Stimulated activated CD8-positive, alpha-beta memory T cell treated with anti-CD3 and anti-CD28 coated beads, Interleukin-12 subunit alpha, Interleukin-12 subunit beta, amount 100 ng/mL, for 24 hours (primary cell): ENCODE data around the gene EHMT1.
"Not testable (repeated sequence)": the region's sequence is repeated elsewhere in the genome, so short reads cannot be mapped to it uniquely, and the experiment has no call there.

Experiments
- DNase-seq: peaks from one replicate; pipeline ENCODE4 v3.0.0-alpha.2; 2020; ENCODE audit errors: extremely low read depth

The EHMT1 gene

GRCh38 chr9:137716694-137717287 lies 98.0 kb downstream of the EHMT1 start:
- DNase-seq = no peak

- DNase-seq = no peak
Observed at GRCh38 chr9:137717776-137718327, 99.0 kb downstream of the EHMT1 start.

- DNase-seq = no peak
Observed at GRCh38 chr9:137719194-137719593, 100.4 kb downstream of the EHMT1 start.

GRCh38 chr9:137720571-137721110 lies 101.8 kb downstream of the EHMT1 start:
- no peak for DNase-seq

GRCh38 chr9:137721479-137721878 lies 102.7 kb downstream of the EHMT1 start:
- no peak for DNase-seq

- DNase-seq = no peak
Observed at GRCh38 chr9:137721899-137722298, 103.1 kb downstream of the EHMT1 start.

GRCh38 chr9:137722481-137722880 lies 103.7 kb downstream of the EHMT1 start:
- no peak for DNase-seq

GRCh38 chr9:137723356-137723755 lies 104.6 kb downstream of the EHMT1 start:
- DNase-seq = not testable (repeated sequence)

GRCh38 chr9:137723783-137724445 lies 105.1 kb downstream of the EHMT1 start:
- no peak for DNase-seq

GRCh38 chr9:137724818-137725240 lies 106.0 kb downstream of the EHMT1 start:
- DNase-seq = no peak

GRCh38 chr9:137725598-137725997 lies 106.8 kb downstream of the EHMT1 start:
- no peak for DNase-seq

GRCh38 chr9:137726336-137726735 lies 107.5 kb downstream of the EHMT1 start:
- DNase-seq = not testable (repeated sequence)

- no peak for DNase-seq
Observed at GRCh38 chr9:137726764-137727163, 108.0 kb downstream of the EHMT1 start.

- no peak for DNase-seq
Observed at GRCh38 chr9:137727716-137728115, 108.9 kb downstream of the EHMT1 start.

GRCh38 chr9:137728444-137729311 lies 109.9 kb downstream of the EHMT1 start:
- DNase-seq = no peak

- DNase-seq = no peak
Observed at GRCh38 chr9:137731216-137731946, 112.6 kb downstream of the EHMT1 start.

GRCh38 chr9:137731947-137732813 lies 113.4 kb downstream of the EHMT1 start:
- no peak for DNase-seq

GRCh38 chr9:137733429-137733828 lies 114.6 kb downstream of the EHMT1 start:
- DNase-seq = no peak

GRCh38 chr9:137734181-137734580 lies 115.4 kb downstream of the EHMT1 start:
- no peak for DNase-seq

- not testable (repeated sequence) for DNase-seq
Observed at GRCh38 chr9:137738182-137738696, 119.4 kb downstream of the EHMT1 start.
